Esophagus muscularis mucosa (tissue), 4 donors: ENCODE data around the gene RPL7A. TPM values are rescaled to one million over a fixed set of nuclear protein-coding genes. Genes with fewer than 3 reads are reported as not detected.
"Not testable (repeated sequence)": the region's sequence is repeated elsewhere in the genome, so short reads cannot be mapped to it uniquely, and the experiment has no call there.

Source experiments
- DNase-seq: peaks from one replicate; pipeline ENCODE4 v3.0.0-alpha.2; 2017; ENCODE audit errors: extremely low spot score
- H3K27ac ChIP-seq, 4 donors: fragments of 200-600 bp; sonication (generic); replicated peaks in 1 of 4; 1 replicate in 3 of 4; 2 replicates in 1 of 4; pipeline ENCODE4 v1.5.1; 2016 to 2019; ENCODE audit warnings: mild to moderate bottlenecking in 1 of 4
- H3K27me3 ChIP-seq, 4 donors: fragments of 200-600 bp; sonication (generic); one replicate each; pipeline versions ENCODE4 v1.5.1 to v1.6.0; 2016 to 2019
- H3K36me3 ChIP-seq, 4 donors: fragments of 200-600 bp; sonication (generic); one replicate each; pipeline ENCODE4 v1.5.1; 2016 to 2019
- H3K4me1 ChIP-seq, 4 donors: fragments of 200-600 bp; sonication (generic); one replicate each; pipeline ENCODE4 v1.5.1; 2016 to 2019
- H3K4me3 ChIP-seq, 4 donors: fragments of 200-600 bp; sonication (generic); 1 replicate in 2 of 4; 2 replicates in 2 of 4; pipeline ENCODE4 v1.5.1; 2016 to 2019; ENCODE audit warnings: mild to moderate bottlenecking in 4 of 4, moderate library complexity in 1 of 4
- H3K9me3 ChIP-seq, 4 donors: fragments of 200-600 bp; sonication (generic); 1 replicate in 3 of 4; 2 replicates in 1 of 4; pipeline ENCODE4 v1.5.1; 2016 to 2019
- CTCF ChIP-seq, 3 experiments: fragments of 200-600 bp in 2 of 3; fragments of 450-650 bp in 1 of 3; sonication (generic) in 2 of 3; IDR thresholded peaks; one replicate each; pipeline ENCODE4 v1.5.1; 2017 to 2019; ENCODE audit warnings: antibody characterized with exemption in 3 of 3, mild to moderate bottlenecking in 2 of 3, moderate library complexity in 1 of 3
- EP300 ChIP-seq: sonication (generic); formaldehyde crosslinking; IDR thresholded peaks from one replicate; pipeline ENCODE4 v1.6.1; 2017; ENCODE audit warnings: antibody characterized with exemption
- POLR2A ChIP-seq: fragments of 450-650 bp; IDR thresholded peaks from one replicate; pipeline ENCODE4 v1.6.1; 2017; ENCODE audit warnings: antibody characterized with exemption, moderate library complexity, mild to moderate bottlenecking, low read depth
- POLR2AphosphoS5 ChIP-seq, 2 donors: sonication (generic); formaldehyde crosslinking; IDR thresholded peaks; one replicate each; pipeline ENCODE4 v1.6.1; 2017; ENCODE audit warnings: antibody characterized with exemption in 2 of 2
- WGBS: methylation state at CpG from one replicate; pipeline ENCODE4 v1.1.5; 2018; 5-methylcytosine and 5-hydroxymethylcytosine counted together
- intact Hi-C: fragments of 100-400 bp; cut with DNase I; formaldehyde crosslinking; loops from one replicate; pipeline ENCODE4 v1.15.1; 2023
- total RNA-seq, 4 donors: library from RNA; depleted of rRNA; stranded (reverse); fragments of >200 nt; gene quantifications; one replicate each; pipeline versions ENCODE4 v1.1.0 to v1.2.1, GENCODE V29; 2016

Gene RPL7A
- total RNA-seq, 4 donors from 2014 or later, result 1,466 to 2,142 (median 1,771) TPM

- H3K36me3 ChIP-seq, result no peaks in the 10 kb centered on the region
- 70% methylated on average over 2 of the region's 12 CpGs for WGBS
- TF ChIP-seq POLR2AphosphoS5 (IDR thresholded peaks at IDR 0.05) (no peak), CTCF (IDR thresholded peaks at IDR 0.05) (no peak), POLR2A (no peak), EP300 (no peak)
- peaks cover 0 to 44% (median 2%) of the 10 kb centered on the region in 4 donors for H3K27me3 ChIP-seq
- H3K4me1 ChIP-seq, result no peaks in the 10 kb centered on the region
- H3K9me3 ChIP-seq, result no peaks in the 10 kb centered on the region
- no peak overlapping the region for H3K4me3 ChIP-seq
- intact Hi-C loops, result no loop called here
- DNase-seq, result no peak
- H3K27ac ChIP-seq, result no peak overlapping the region
Measured at GRCh38 chr9:133389025-133389557, 41.1 kb downstream of the RPL7A start.

- 95% methylated on average over 4 of the region's 13 CpGs for WGBS
- H3K36me3 ChIP-seq, result no peaks in the 10 kb centered on the region
- no peak overlapping the region for H3K27ac ChIP-seq
- no peak overlapping the region for H3K4me3 ChIP-seq
- peaks cover 0 to 49% (median 6%) of the 10 kb centered on the region in 4 donors for H3K27me3 ChIP-seq
- H3K4me1 ChIP-seq, result no peaks in the 10 kb centered on the region
- intact Hi-C loops, result no loop called here
- no peak for DNase-seq
- TF ChIP-seq CTCF (IDR thresholded peaks at IDR 0.05), result no peak
- no peak for TF ChIP-seq POLR2A
- no peak for TF ChIP-seq EP300
- TF ChIP-seq POLR2AphosphoS5 (IDR thresholded peaks at IDR 0.05), result no peak
- H3K9me3 ChIP-seq, result no peaks in the 10 kb centered on the region
Measured at GRCh38 chr9:133389562-133389961, 41.5 kb downstream of the RPL7A start.

GRCh38 chr9:133390713-133391112 is 42.7 kb downstream of the RPL7A start:
- Histone ChIP-seq H3K4me1 (no peaks in the 10 kb centered on the region), H3K9me3 (no peaks in the 10 kb centered on the region), H3K4me3 (no peak overlapping the region), H3K36me3 (no peaks in the 10 kb centered on the region), H3K27ac (no peak overlapping the region), H3K27me3 (peaks cover 0 to 59% (median 9%) of the 10 kb centered on the region in 4 donors)
- WGBS, result 82% methylated on average over 7 of the region's 7 CpGs
- no peak for DNase-seq
- intact Hi-C loops, result no loop called here
- no peak for TF ChIP-seq EP300
- no peak for TF ChIP-seq POLR2AphosphoS5 (IDR thresholded peaks at IDR 0.05)
- TF ChIP-seq POLR2A, result no peak
- no peak for TF ChIP-seq CTCF (IDR thresholded peaks at IDR 0.05)

- H3K4me1 ChIP-seq, DNase-seq, H3K27ac ChIP-seq, intact Hi-C loops, H3K4me3 ChIP-seq, H3K9me3 ChIP-seq, H3K36me3 ChIP-seq: not testable (repeated sequence)
- peaks cover 0 to 66% (median 9%) of the 10 kb centered on the region in 4 donors for H3K27me3 ChIP-seq
- 88% methylated on average over 1 of the region's 4 CpGs for WGBS
Measured at GRCh38 chr9:133391449-133391848, 43.4 kb downstream of the RPL7A start.

- H3K27ac ChIP-seq, H3K9me3 ChIP-seq, H3K4me3 ChIP-seq, DNase-seq, H3K36me3 ChIP-seq, intact Hi-C loops, H3K4me1 ChIP-seq: not testable (repeated sequence)
- 98% methylated on average over 3 of the region's 3 CpGs for WGBS
- H3K27me3 ChIP-seq, result peaks cover 0 to 74% (median 9%) of the 10 kb centered on the region in 4 donors
Measured at GRCh38 chr9:133392308-133392707, 44.3 kb downstream of the RPL7A start.

GRCh38 chr9:133393399-133393798 is 45.4 kb downstream of the RPL7A start:
- H3K36me3 ChIP-seq, result no peaks in the 10 kb centered on the region
- DNase-seq, result no peak
- no peak overlapping the region for H3K27ac ChIP-seq
- peaks cover 0 to 74% (median 9%) of the 10 kb centered on the region in 4 donors for H3K27me3 ChIP-seq
- H3K9me3 ChIP-seq, result no peaks in the 10 kb centered on the region
- intact Hi-C loops, result no loop called here
- 86% methylated on average over 3 of the region's 3 CpGs for WGBS
- TF ChIP-seq CTCF (IDR thresholded peaks at IDR 0.05) (no peak), POLR2A (no peak), POLR2AphosphoS5 (IDR thresholded peaks at IDR 0.05) (no peak)
- no peak overlapping the region for H3K4me3 ChIP-seq
- no peaks in the 10 kb centered on the region for H3K4me1 ChIP-seq
